HepG2 (cell line): Measurements from ENCODE around the gene CCDC150. TPM values are rescaled to one million over a fixed set of nuclear protein-coding genes. Genes with fewer than 3 reads are reported as not detected.
A peak's percentile ranks its signal among the peaks of the same experiment; 100 is the strongest.

ENCODE experiments used
- AHDC1 ChIP-seq: sonication (generic); formaldehyde crosslinking; IDR thresholded peaks from 2 replicates; pipeline ENCODE4 v1.5.1; 2020; ENCODE audit warnings: mild to moderate bottlenecking, missing genetic modification reagents, borderline replicate concordance
- BRCA1 ChIP-seq: sonication (generic); formaldehyde crosslinking; IDR thresholded peaks from 2 replicates; pipeline ENCODE4 v1.4.0; 2020; ENCODE audit warnings: missing genetic modification reagents
- DZIP1 ChIP-seq: sonication (generic); formaldehyde crosslinking; IDR thresholded peaks from 2 replicates; pipeline ENCODE4 v1.5.0; 2020; ENCODE audit warnings: mild to moderate bottlenecking, missing genetic modification reagents
- FOXO1 ChIP-seq: sonication (generic); formaldehyde crosslinking; IDR thresholded peaks from 2 replicates; pipeline ENCODE4 v1.4.0; 2020; ENCODE audit warnings: missing genetic modification reagents
- MED8 ChIP-seq: sonication (generic); formaldehyde crosslinking; IDR thresholded peaks from 2 replicates; pipeline ENCODE4 v1.8.1; 2023; ENCODE audit warnings: mild to moderate bottlenecking, missing genetic modification reagents; ENCODE audit not compliant: insufficient replicate concordance
- MLXIP ChIP-seq: sonication (generic); formaldehyde crosslinking; IDR thresholded peaks from 2 replicates; pipeline ENCODE4 v1.9.0; 2021; ENCODE audit warnings: missing genetic modification reagents, borderline replicate concordance
- MTF2 ChIP-seq: sonication (generic); formaldehyde crosslinking; IDR thresholded peaks from 2 replicates; pipeline ENCODE4 v1.5.0; 2020; ENCODE audit warnings: missing genetic modification reagents, borderline replicate concordance
- NCOA1 ChIP-seq: sonication (generic); formaldehyde crosslinking; IDR thresholded peaks from 2 replicates; pipeline ENCODE4 v1.9.0; 2021; ENCODE audit warnings: missing genetic modification reagents
- SIN3A ChIP-seq: IDR thresholded peaks from 2 replicates; pipeline ENCODE4 v1.6.1; 2011; ENCODE audit warnings: low read depth, mild to moderate bottlenecking, control low read depth, low read length, borderline replicate concordance
- SNAPC2 ChIP-seq: sonication (generic); formaldehyde crosslinking; IDR thresholded peaks from 2 replicates; pipeline ENCODE4 v1.8.1; 2022; ENCODE audit warnings: mild to moderate bottlenecking, missing genetic modification reagents
- SP1 ChIP-seq, 2 experiments: fragments of 450-650 bp in 1 of 2; sonication (generic) in 1 of 2; formaldehyde crosslinking in 1 of 2; IDR thresholded peaks; 2 replicates each; pipeline versions ENCODE4 v1.4.0 to v1.6.1; 2016 to 2020; ENCODE audit warnings: missing genetic modification reagents in 1 of 2
- ZBTB20 ChIP-seq: sonication (generic); formaldehyde crosslinking; IDR thresholded peaks from 2 replicates; pipeline ENCODE4 v1.8.1; 2023; ENCODE audit warnings: missing genetic modification reagents, low read depth, mild to moderate bottlenecking, borderline replicate concordance
- ZMAT5 ChIP-seq: sonication (generic); formaldehyde crosslinking; IDR thresholded peaks from 2 replicates; pipeline ENCODE4 v1.5.0; 2020; ENCODE audit warnings: mild to moderate bottlenecking, low read depth, missing genetic modification reagents, borderline replicate concordance
- ZNF253 ChIP-seq: sonication (generic); formaldehyde crosslinking; IDR thresholded peaks from 2 replicates; pipeline ENCODE4 v1.8.0; 2022; ENCODE audit warnings: mild to moderate bottlenecking, missing genetic modification reagents, borderline replicate concordance
- ZNF563 ChIP-seq: sonication (generic); formaldehyde crosslinking; IDR thresholded peaks from 2 replicates; pipeline ENCODE4 v1.8.0; 2022; ENCODE audit warnings: mild to moderate bottlenecking, moderate library complexity, missing genetic modification reagents
- polyA plus RNA-seq, 8 experiments: library from polyadenylated mRNA; depleted of rRNA in 3 of 8; stranded (reverse) in 7 of 8; unstranded in 1 of 8; fragments of >200 nt; fragmentation: Illumina TruSeq in 4 of 8; extraction: Trizol in 4 of 8; gene quantifications; 2 replicates each; pipeline versions ENCODE4 v1.2.1 to v1.2.3, GENCODE V29; 2011 to 2016; ENCODE audit warnings: low read depth in 4 of 8, missing spikeins in 1 of 8, mixed read lengths in 1 of 8; ENCODE audit not compliant: insufficient read depth in 1 of 8
- total RNA-seq, 5 experiments: library from RNA; depleted of rRNA; stranded (reverse); fragments of >200 nt; fragmentation: Illumina TruSeq; extraction: Trizol; gene quantifications; 2 replicates each; pipeline ENCODE4 v1.2.3, GENCODE V29; 2016; ENCODE audit warnings: low read depth in 1 of 5

CCDC150 gene
- total and polyA plus RNA-seq, 2 of the 13 experiments (the other 11 are each of a cell fraction or from before 2014, with no cell fraction given): 14.9 to 32.6 TPM

- TF ChIP-seq SNAPC2 (CRISPR knock-in tag) (peak; percentile 93; the same call in 1 of the 2 replicates), ZNF253 (CRISPR knock-in tag) (no peak), FOXO1 (peak; percentile 56), MED8 (CRISPR knock-in tag) (no peak), MTF2 (no peak), DZIP1 (CRISPR knock-in tag) (peak; percentile 94; the same call in 1 of the 2 replicates), AHDC1 (CRISPR knock-in tag) (peak; percentile 79), MLXIP (CRISPR knock-in tag) (no peak), SP1 (IDR thresholded peaks at IDR 0.05) (no peak), SP1 (CRISPR knock-in tag; IDR thresholded peaks at IDR 0.05) (peak; percentile 78), ZMAT5 (CRISPR knock-in tag) (no peak), ZNF563 (CRISPR knock-in tag) (no peak; the same call in 1 of the 2 replicates), BRCA1 (CRISPR knock-in tag) (no peak), SIN3A (peak; percentile 100), ZBTB20 (CRISPR knock-in tag) (peak; percentile 92; the same call in 1 of the 2 replicates), NCOA1 (CRISPR knock-in tag) (peak; percentile 68; the same call in 1 of the 2 replicates)
These were observed at the start of gene CCDC150 (continued) for GRCh38 chr2:196639180-196640030.
